ENCODE data around the gene MPDZ. TPM values are rescaled to one million over a fixed set of nuclear protein-coding genes. Genes with fewer than 3 reads are reported as not detected.

MPDZ gene
- total RNA-seq, 1 donor = 66.6 TPM

GRCh38 chr9:13278368-13279246 is 885 bp downstream of the MPDZ start:
- Histone ChIP-seq H3K27me3 (ENCODE audit: insufficient read depth, low read length) (no peaks in the 10 kb centered on the region), H3K4me2 (ENCODE audit: insufficient read depth, low read length) (peak overlapping the region; percentile 77), H3K79me2 (ENCODE audit: insufficient read depth, low read length) (peaks cover 40% of the 10 kb centered on the region), H4K20me1 (ENCODE audit: insufficient read depth, low read length) (no peaks in the 10 kb centered on the region), H3K27ac (ENCODE audit: low read depth, low read length) (peak overlapping the region; percentile 66), H3K4me1 (ENCODE audit: insufficient read depth, low read length) (peaks cover 34% of the 10 kb centered on the region), H3K36me3 (ENCODE audit: insufficient read depth, low read length) (no peaks in the 10 kb centered on the region), H3K4me3 (ENCODE audit: insufficient read depth, low read length) (peak overlapping the region; percentile 77), H2AFZ (ENCODE audit: low read length) (peak overlapping the region; percentile 86), H3K9me3 (ENCODE audit: low read depth, low read length) (no peaks in the 10 kb centered on the region)
- TF ChIP-seq, protein P1, sequence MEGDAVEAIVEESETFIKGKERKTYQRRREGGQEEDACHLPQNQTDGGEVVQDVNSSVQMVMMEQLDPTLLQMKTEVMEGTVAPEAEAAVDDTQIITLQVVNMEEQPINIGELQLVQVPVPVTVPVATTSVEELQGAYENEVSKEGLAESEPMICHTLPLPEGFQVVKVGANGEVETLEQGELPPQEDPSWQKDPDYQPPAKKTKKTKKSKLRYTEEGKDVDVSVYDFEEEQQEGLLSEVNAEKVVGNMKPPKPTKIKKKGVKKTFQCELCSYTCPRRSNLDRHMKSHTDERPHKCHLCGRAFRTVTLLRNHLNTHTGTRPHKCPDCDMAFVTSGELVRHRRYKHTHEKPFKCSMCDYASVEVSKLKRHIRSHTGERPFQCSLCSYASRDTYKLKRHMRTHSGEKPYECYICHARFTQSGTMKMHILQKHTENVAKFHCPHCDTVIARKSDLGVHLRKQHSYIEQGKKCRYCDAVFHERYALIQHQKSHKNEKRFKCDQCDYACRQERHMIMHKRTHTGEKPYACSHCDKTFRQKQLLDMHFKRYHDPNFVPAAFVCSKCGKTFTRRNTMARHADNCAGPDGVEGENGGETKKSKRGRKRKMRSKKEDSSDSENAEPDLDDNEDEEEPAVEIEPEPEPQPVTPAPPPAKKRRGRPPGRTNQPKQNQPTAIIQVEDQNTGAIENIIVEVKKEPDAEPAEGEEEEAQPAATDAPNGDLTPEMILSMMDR (IDR thresholded peaks at IDR 0.05; ENCODE audit: extremely low read depth, low read depth, low read length) = no peak
- DNase-seq (ENCODE audit: insufficient read length, low spot score, missing footprints) = peak; percentile 91

DNA sequence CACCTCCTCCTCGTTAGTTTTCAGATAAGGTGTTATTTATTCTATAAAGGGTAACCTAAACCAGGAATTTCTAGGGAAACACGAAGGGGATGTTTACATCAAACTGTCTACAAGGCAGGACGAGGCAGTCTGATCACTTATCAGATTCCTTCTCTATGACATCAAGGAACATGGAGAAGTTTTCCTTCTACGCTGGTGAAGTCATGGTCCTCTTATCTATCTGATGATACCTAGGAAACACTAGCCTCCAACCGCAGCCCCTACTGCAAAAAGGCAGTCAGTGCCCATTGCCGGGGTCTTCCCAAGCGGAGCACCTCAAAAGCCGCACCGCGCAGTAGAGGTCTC is 1.5 kb downstream of the MPDZ start:
- Histone ChIP-seq H3K27me3 (ENCODE audit: insufficient read depth, low read length) (no peaks in the 10 kb centered on the region), H3K79me2 (ENCODE audit: insufficient read depth, low read length) (peaks cover 45% of the 10 kb centered on the region), H3K36me3 (ENCODE audit: insufficient read depth, low read length) (no peaks in the 10 kb centered on the region), H3K9me3 (ENCODE audit: low read depth, low read length) (no peaks in the 10 kb centered on the region), H3K4me2 (ENCODE audit: insufficient read depth, low read length) (peak overlapping the region; percentile 77), H3K4me1 (ENCODE audit: insufficient read depth, low read length) (peaks cover 28% of the 10 kb centered on the region), H3K27ac (ENCODE audit: low read depth, low read length) (peak overlapping the region; percentile 66), H4K20me1 (ENCODE audit: insufficient read depth, low read length) (no peaks in the 10 kb centered on the region), H3K4me3 (ENCODE audit: insufficient read depth, low read length) (peak overlapping the region; percentile 77), H2AFZ (ENCODE audit: low read length) (peak overlapping the region; percentile 86)
- peak; percentile 84 for DNase-seq (ENCODE audit: insufficient read length, low spot score, missing footprints)
- TF ChIP-seq, protein P1 (IDR thresholded peaks at IDR 0.05; ENCODE audit: extremely low read depth, low read depth, low read length) = no peak

DNA sequence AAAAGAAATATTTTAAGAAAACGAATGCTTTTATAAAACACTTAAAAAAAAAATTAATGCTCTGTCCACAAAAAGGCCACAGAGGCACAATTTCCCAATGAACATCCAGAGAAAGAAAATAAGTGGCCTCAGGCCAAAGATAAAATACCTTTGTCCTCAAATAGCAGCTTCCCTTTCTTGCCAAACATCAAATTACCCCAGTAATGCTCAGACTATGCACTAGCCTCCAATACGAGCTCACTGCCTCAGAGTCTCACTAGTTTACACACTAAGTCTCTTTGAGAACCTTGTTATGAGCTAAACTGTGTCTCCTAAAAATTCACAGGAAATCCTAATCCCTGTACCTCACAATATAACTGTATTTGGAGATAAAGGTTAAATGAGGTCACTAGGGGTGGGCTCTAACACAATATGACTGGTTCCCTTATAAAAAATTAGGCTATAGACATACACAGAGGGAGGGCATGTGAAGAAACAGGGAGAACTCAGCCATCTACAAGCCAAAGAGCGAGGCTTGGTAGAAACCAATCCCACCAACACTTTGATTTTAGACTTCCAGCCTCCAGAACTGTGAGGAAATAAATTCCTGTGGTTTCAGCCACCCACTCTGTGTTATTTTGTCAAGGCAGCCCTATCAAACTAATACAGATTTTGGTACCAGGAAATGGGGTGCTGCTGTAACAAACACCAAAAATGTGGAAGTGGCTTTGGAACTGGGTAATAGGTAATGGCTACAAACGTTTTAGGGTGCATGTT is 4.4 kb downstream of the MPDZ start:
- TF ChIP-seq, protein P1 (IDR thresholded peaks at IDR 0.05; ENCODE audit: extremely low read depth, low read depth, low read length) = no peak
- peak overlapping the region; percentile 50 for H3K4me2 ChIP-seq (ENCODE audit: insufficient read depth, low read length)
- no peak overlapping the region for H3K4me3 ChIP-seq (ENCODE audit: insufficient read depth, low read length)
- peak; percentile 73 for DNase-seq (ENCODE audit: insufficient read length, low spot score, missing footprints)
- no peaks in the 10 kb centered on the region for H3K9me3 ChIP-seq (ENCODE audit: low read depth, low read length)
- no peak overlapping the region for H2AFZ ChIP-seq (ENCODE audit: low read length)
- no peaks in the 10 kb centered on the region for H3K27me3 ChIP-seq (ENCODE audit: insufficient read depth, low read length)
- H3K79me2 ChIP-seq (ENCODE audit: insufficient read depth, low read length) = peaks cover 70% of the 10 kb centered on the region
- H4K20me1 ChIP-seq (ENCODE audit: insufficient read depth, low read length) = no peaks in the 10 kb centered on the region
- no peaks in the 10 kb centered on the region for H3K36me3 ChIP-seq (ENCODE audit: insufficient read depth, low read length)
- peak overlapping the region; percentile 81 for H3K27ac ChIP-seq (ENCODE audit: low read depth, low read length)
- H3K4me1 ChIP-seq (ENCODE audit: insufficient read depth, low read length) = peaks cover 16% of the 10 kb centered on the region

DNA sequence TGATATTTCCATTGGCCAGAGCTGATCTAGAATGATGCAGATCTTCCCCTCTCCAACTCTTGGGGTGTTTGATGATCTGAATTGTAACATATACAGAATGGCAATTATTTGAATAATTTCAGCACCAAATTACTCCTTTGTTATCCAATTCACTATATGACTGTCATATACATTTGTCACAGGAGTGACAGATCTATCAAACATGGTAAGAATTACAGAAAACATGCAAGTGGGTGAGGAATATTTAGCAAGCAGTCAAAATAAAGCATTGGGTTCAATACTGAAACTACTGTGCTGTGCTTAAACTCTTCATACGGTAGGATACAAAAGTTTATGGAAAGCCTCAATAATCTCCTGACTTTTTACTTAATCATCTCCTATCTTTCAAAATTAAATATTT is 8.8 kb downstream of the MPDZ start:
- Histone ChIP-seq H3K79me2 (ENCODE audit: insufficient read depth, low read length) (peaks cover 64% of the 10 kb centered on the region), H3K9me3 (ENCODE audit: low read depth, low read length) (no peaks in the 10 kb centered on the region), H3K4me1 (ENCODE audit: insufficient read depth, low read length) (peaks cover 36% of the 10 kb centered on the region), H4K20me1 (ENCODE audit: insufficient read depth, low read length) (peaks cover 2% of the 10 kb centered on the region), H3K36me3 (ENCODE audit: insufficient read depth, low read length) (no peaks in the 10 kb centered on the region), H3K27ac (ENCODE audit: low read depth, low read length) (no peak overlapping the region), H3K4me2 (ENCODE audit: insufficient read depth, low read length) (no peak overlapping the region), H3K27me3 (ENCODE audit: insufficient read depth, low read length) (no peaks in the 10 kb centered on the region), H2AFZ (ENCODE audit: low read length) (no peak overlapping the region), H3K4me3 (ENCODE audit: insufficient read depth, low read length) (no peak overlapping the region)
- no peak for DNase-seq (ENCODE audit: insufficient read length, low spot score, missing footprints)
- TF ChIP-seq, protein P1 (IDR thresholded peaks at IDR 0.05; ENCODE audit: extremely low read depth, low read depth, low read length) = no peak
